ENCODE data around the gene C3orf49.

C3orf49 gene
- 0 reads per million in 4 donors for total RNA-seq

- DNase-seq = no peak
These were observed at the start of gene C3orf49 for GRCh38 chr3:63819151-63819398. TSS of gene C3orf49 (plus strand) at chr3:63819299. CDS start at chr3:63819472, 173 bp downstream.

DNA sequence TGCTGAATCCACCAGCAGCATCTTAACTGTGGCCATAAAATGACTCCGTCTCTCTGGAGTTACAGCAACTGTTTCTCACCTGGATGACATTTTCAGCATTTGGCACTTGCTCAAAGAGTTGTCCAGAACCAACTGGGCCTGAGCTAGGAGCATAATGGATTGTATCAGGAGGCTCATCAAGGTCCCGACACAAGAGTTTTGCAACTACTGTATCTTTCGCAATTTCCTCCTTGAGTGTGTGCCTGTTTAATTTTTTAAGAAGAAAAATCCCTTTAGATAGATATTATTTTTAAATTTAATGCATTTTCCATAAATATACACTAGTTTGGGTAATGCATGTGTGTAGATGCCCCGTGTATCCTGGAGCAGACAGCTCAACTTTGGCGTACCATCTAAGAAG, 44.3 kb upstream of the C3orf49 start:
- no peak for DNase-seq

DNA sequence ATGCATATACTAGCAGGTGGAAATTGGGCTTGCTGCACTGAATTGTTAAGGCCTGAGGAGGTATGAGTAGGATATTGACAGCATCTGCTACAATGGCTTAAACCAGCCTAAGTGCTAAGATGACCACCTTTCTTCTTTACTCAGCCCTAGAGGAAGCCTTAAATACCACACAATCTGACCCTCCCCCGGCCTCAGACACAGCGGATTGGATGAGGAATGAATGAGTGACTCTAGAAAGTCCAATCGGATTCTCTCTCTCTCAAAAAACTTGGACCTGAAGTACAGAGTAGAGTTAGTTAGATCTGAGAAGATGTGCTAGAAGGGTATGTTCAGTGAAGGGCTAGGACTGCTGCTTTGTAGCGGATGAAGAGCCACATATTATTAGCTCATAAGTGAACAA, 39.9 kb upstream of the C3orf49 start:
- no peak for DNase-seq

DNA sequence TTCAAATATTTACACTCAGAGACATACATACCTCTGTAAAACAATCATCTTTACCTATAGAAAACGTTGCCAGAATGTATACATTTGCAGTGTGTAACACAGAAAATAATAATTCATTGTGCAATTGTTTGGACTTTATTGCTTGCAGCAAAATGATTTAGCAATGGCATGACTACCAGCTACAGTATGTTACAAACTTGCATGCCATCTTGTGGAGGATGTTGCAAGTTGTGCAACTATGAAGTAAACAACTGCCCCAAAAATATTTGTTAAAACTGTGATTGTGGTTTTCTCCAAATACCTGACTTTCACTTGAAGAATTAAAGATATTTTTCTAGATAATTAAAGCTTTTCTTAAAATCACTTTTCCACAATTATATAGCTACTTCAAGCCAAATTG, 27.1 kb upstream of the C3orf49 start:
- no peak for DNase-seq

GRCh38 chr3:63795438-63795837, 23.7 kb upstream of the C3orf49 start:
- DNase-seq = no peak

DNA sequence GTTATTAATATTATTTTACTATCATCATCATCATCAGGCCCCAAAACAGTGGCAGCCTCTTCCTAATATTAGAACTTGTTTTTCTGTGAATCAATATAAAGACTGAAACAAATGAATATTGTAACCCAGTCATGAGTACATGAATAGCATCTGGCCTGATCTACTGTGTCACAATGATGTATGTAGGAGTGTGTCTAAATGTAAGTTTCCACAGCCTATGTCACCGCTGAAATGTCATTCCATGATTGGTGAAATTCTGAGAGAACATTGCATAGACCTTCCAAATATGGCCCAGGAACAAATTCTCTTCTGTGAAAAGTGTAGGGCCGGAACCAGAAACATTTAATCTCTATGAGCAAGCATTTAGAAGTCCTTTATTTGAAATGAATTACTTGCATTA, 20.6 kb upstream of the C3orf49 start:
- no peak for DNase-seq

- no peak for DNase-seq
These were observed 20.1 kb upstream of the C3orf49 start for GRCh38 chr3:63798949-63799348.

- no peak for DNase-seq
These were observed 19.0 kb upstream of the C3orf49 start for GRCh38 chr3:63800097-63800496.

- no peak for DNase-seq
These were observed 15.2 kb upstream of the C3orf49 start for GRCh38 chr3:63803911-63804310.

DNA sequence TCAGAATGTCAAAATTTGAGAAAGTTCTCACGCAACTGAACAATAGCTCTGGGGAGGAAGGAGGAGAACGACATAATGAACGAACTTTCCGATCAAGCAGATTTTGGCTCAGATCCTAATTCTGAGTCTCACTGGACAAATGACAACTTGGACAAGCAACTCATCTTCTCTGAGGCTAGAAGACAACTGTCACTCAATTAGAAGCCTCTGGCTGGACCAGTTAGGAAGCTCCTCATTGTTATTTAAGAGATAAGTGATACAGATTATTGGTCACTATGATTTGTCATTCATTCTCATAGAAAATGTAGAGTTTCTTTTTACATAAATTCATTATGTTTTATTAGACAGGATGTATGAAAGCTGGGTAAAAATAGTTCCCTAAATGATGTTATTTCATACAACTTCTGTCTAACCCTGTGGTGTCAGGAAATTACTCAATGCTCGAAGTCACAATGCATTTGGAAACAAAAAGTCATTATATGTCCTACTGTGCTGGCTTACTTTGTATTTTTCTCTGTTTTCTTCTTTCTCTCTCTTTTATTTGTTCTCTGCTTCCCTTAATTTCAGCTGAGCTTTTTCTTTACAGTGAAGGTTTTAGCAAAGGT, 11.0 kb upstream of the C3orf49 start:
- DNase-seq = no peak

GRCh38 chr3:63808633-63809032, 10.5 kb upstream of the C3orf49 start:
- DNase-seq = no peak

DNA sequence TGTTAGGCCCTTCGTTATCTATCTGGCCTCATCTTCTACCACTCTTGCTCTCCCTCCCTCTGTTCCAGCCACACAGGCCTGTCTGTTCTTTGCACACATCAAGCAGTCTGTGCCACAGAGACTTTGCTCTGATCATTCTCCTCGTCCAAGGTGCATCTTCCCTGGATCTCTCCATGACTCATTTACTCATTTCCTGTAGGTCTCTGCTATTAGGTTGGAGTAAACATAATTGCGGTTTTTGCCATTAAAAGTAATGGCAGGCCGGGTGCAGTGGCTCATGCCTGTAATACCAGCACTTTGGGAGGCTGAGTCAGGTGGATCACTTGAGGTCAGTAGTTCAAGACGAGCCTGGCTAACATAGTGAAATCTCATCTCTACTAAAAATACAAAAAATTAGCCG, 9.5 kb upstream of the C3orf49 start:
- DNase-seq = no peak

DNA sequence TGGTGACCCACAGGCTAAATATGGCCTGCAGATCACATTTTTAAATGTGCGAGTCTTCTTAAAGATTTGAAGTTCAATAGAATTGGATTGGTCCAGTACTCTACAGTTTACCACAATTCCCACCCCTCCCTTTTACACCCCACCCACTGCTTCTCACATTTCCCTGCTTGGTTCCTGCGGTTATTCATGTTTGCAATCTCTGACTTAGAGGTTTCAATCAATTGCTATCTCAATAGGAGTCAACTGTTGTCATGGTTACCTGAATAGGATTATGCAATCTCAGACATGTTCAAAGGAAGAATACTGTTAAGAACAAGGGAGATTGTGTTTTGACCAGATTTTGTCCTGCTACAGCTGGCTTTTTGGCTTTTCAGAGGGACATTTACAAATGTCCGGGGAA, 4.9 kb upstream of the C3orf49 start:
- no peak for DNase-seq

DNA sequence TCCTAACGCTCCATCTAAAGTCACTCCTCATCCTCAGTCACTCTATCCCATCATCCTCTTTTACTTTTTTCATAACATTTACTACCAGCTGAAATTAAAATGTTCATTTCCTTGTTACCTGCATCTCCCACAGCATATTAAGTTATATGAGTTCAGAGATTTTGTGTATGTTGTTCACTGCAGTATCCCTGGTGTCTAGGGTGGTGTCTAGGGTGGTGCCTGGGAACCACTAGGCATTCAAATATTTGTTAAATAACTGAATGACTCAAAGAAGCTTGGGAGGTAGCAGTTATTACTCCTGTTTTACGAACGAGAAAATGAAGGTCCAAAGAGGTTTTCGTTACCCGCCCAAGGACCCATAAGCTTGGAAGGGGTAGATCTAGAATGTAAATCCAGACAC, 1.9 kb upstream of the C3orf49 start:
- no peak for DNase-seq

DNA sequence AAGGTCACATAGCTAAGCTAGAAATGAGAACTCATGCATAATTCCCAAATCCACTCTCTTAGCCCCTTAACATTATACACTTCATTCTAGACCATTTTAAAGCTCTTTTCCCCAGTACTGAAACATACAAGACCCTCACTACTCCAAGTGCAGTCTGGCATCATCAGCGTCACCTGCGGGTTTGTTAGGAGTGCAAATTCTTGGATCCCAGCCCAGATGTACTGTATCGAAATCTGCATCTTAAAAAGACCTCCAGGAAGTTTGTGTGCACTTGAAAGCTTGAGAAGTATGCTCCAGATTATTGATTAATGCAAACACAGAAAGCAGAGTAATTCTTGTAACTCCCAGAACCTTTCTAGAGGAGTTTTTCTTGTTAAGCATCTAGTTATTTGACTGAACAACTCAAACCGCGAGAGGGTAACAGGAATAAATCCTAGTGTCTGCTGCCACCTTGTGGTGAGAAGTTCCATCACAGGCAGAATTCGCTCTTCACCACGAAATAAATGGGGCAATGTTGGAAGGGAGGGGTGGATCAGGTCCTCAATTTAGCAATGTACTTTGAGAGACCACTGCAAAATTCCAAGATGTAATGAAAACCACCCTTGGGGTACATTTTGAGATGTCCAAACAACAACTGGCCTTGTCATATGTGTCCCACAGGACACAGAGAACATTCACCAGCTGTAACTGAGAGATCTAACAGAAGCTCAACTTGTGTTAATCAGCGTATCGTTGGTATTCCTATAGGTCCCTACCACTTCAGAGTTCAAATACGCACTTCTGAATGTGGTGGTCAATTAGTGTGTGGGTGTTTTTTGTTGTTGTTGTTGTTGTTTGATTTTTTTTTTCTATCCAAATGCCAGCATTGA, 583 bp upstream of the C3orf49 start:
- peak in 4 of 5 donors; percentile 21 to 53 (median 37) for DNase-seq

GRCh38 chr3:63824309-63824708, 5.2 kb downstream of the C3orf49 start:
- no peak for DNase-seq

DNA sequence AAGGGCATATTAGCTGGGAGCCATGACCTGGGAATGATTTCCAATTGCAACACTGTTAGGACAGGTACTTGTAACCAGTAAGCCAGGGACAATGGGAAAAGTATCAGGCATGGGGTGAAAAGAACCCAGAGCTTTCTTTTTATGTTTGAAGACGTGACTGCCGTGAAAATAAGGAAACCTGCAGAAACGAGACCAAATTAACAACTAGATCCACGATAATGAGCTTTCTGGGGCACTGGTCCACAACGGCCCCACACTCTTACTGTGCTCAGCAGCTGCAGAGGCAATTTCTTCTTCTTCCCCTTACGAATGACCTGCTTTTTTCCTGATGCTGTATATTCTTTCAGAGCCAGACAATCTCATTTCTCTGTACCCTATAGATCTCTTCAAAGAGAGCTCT, 11.4 kb downstream of the C3orf49 start:
- DNase-seq = no peak

DNA sequence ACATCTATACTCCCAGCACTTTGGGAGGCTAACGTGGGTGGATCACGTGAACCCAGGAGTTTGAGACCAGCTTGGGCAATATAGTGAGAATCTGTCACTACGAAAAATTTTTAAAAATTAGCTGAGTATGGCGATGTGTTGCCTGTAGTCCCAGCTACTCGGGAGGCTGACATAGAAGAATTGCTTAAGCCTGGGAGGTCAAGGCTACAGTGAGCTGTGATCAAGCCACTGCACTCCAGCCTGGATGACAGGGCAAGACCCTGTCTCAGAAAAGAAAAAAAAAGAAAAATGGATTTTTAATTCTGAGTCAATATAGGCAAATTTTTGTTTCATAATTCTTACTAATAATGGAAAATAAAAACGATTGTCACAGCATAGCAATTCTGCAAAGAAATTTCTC, 13.3 kb downstream of the C3orf49 start:
- DNase-seq = no peak

DNA sequence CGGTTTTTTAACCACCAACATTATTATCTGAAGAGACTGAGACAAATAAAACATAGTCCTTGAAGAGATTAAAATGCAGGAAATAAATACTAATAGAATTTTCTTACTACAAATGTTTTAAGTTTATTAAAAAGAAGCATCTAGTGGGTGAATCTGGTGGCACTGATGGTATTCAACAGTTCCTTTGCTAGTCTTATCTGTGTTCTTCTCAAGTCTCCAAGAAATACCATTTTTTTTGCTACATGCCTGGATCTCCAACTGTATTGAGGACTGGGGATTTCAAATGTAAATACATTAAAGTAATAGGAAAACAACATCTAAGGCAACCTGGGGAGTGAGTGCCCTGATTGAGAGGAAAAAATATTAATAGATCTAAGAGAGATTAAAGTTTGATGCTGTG, 22.6 kb downstream of the C3orf49 start:
- no peak for DNase-seq

- no peak for DNase-seq
These were observed 23.0 kb downstream of the C3orf49 start for GRCh38 chr3:63842127-63842526.

- DNase-seq = no peak
These were observed 26.1 kb downstream of the C3orf49 start for GRCh38 chr3:63845215-63845614.

GRCh38 chr3:63847718-63848450, 28.8 kb downstream of the C3orf49 start:
- no peak for DNase-seq

- no peak for DNase-seq
These were observed 30.1 kb downstream of the C3orf49 start for GRCh38 chr3:63849175-63849574.

- DNase-seq = no peak
These were observed 32.2 kb downstream of the C3orf49 start for GRCh38 chr3:63851287-63851686.
